T-cell (primary cell): ENCODE results near the gene SLC44A1. TPM values are rescaled to one million over a fixed set of nuclear protein-coding genes. Genes with fewer than 3 reads are reported as not detected.

Source experiments
- ATAC-seq, 4 experiments: fragments of 200-7000 bp in 3 of 4; fragments of 150-1000 bp in 1 of 4; cut with Tn5 transposase; replicated peaks in 1 of 4; 1 replicate in 3 of 4; 2 replicates in 1 of 4; pipeline ENCODE4 v1.10.0; 2021; ENCODE audit warnings: moderate library complexity in 3 of 4, mild to moderate bottlenecking in 2 of 4, moderate number of reproducible peaks in 1 of 4
- CTCF ChIA-PET, 2 donors: fragments of 300-600 bp; sonication (Branson Sonifier 250); formaldehyde crosslinking; loops; one replicate each; lab custom pipeline; 2022; ENCODE audit warnings: antibody characterized with exemption in 2 of 2; lab: Charles Lee
- POLR2A ChIA-PET, 2 donors: fragments of 300-600 bp; sonication (Branson Sonifier 250); formaldehyde crosslinking; loops; one replicate each; lab custom pipeline; 2022; ENCODE audit warnings: antibody characterized with exemption in 2 of 2; lab: Charles Lee
- DNase-seq, 35 experiments: peaks; one replicate each; pipeline versions ENCODE4 v3.0.0 to v3.0.0-alpha.2; 2013 to 2023
- H3K27ac ChIP-seq: one replicate; pipeline ENCODE4 v1.5.1; 2013; ENCODE audit warnings: low read length
- H3K27me3 ChIP-seq, 2 experiments: replicated peaks in 1 of 2; 1 replicate in 1 of 2; 2 replicates in 1 of 2; pipeline versions ENCODE4 v1.6.1 to v1.7.0; 2013; ENCODE audit warnings: low read length in 1 of 2, mixed read lengths in 1 of 2; ENCODE audit not compliant: control insufficient read depth in 2 of 2, insufficient read depth in 2 of 2; ENCODE audit errors: extremely low read depth in 1 of 2
- H3K36me3 ChIP-seq, 2 donors: 1 replicate in 1 of 2; 2 replicates in 1 of 2; pipeline versions ENCODE4 v1.6.1 to v1.7.0; 2013; ENCODE audit warnings: low read length in 1 of 2; ENCODE audit not compliant: control insufficient read depth in 2 of 2, insufficient read depth in 1 of 2; ENCODE audit errors: extremely low read depth in 1 of 2
- H3K4me1 ChIP-seq, 2 experiments: 1 replicate in 1 of 2; 2 replicates in 1 of 2; pipeline versions ENCODE4 v1.6.1 to v1.7.0; 2013; ENCODE audit warnings: low read length in 2 of 2, mixed read lengths in 1 of 2; ENCODE audit not compliant: insufficient read depth in 2 of 2, control insufficient read depth in 1 of 2; ENCODE audit errors: extremely low read depth in 1 of 2
- H3K4me3 ChIP-seq, 2 donors: 1 replicate in 1 of 2; 2 replicates in 1 of 2; pipeline versions ENCODE4 v1.5.1 to v1.7.0; 2013; ENCODE audit warnings: mild to moderate bottlenecking in 2 of 2, low read length in 1 of 2, moderate library complexity in 1 of 2; ENCODE audit not compliant: control insufficient read depth in 1 of 2; ENCODE audit errors: extremely low read depth in 1 of 2
- H3K9me3 ChIP-seq: 2 replicates; pipeline ENCODE4 v1.7.0; 2013
- H3K27ac Mint-ChIP-seq, 2 donors: one replicate each; pipeline ENCODE4 v1.8.0; 2020 to 2021; ENCODE audit warnings: mild to moderate bottlenecking in 2 of 2, mixed read lengths in 2 of 2
- H3K27me3 Mint-ChIP-seq, 2 donors: one replicate each; pipeline ENCODE4 v1.8.0; 2021 to 2022; ENCODE audit warnings: mixed read lengths in 2 of 2
- H3K36me3 Mint-ChIP-seq: one replicate; pipeline ENCODE4 v1.8.0; 2021; ENCODE audit warnings: mixed read lengths
- H3K4me1 Mint-ChIP-seq, 3 donors: one replicate each; pipeline ENCODE4 v1.8.0; 2020 to 2022; ENCODE audit warnings: mixed read lengths in 3 of 3, mild to moderate bottlenecking in 1 of 3
- H3K4me3 Mint-ChIP-seq, 3 donors: one replicate each; pipeline ENCODE4 v1.8.0; 2020 to 2022; ENCODE audit warnings: mild to moderate bottlenecking in 3 of 3, mixed read lengths in 3 of 3, moderate library complexity in 3 of 3
- H3K9me3 Mint-ChIP-seq, 3 donors: one replicate each; pipeline ENCODE4 v1.8.0; 2020 to 2022; ENCODE audit warnings: mixed read lengths in 3 of 3
- WGBS: methylation state at CpG from one replicate; pipeline ENCODE4 v1.1.5; 2013; ENCODE audit warnings: missing lambda C conversion rate; ENCODE audit not compliant: insufficient coverage; 5-methylcytosine and 5-hydroxymethylcytosine counted together
- total RNA-seq, 35 experiments: library from RNA in 6 of 35; stranded (reverse) in 6 of 35; fragments of 120-200 nt in 1 of 35; gene quantifications; one replicate each; pipeline versions ENCODE4 v1.2.1 to v1.2.4 and lab custom pipeline; 2013 to 2026

SLC44A1 gene
- total RNA-seq, result 10 to 100 TPM in 1 of 5 donors, 1 to 10 TPM in 4; 7.3 to 10.2 (median 9.4) TPM
- total RNA-seq (2013), result 9.8 TPM
- 5.6 to 59.0 (median 24.8) reads per million in 29 experiments for total RNA-seq (lab: John Stamatoyannopoulos, UW)

DNA sequence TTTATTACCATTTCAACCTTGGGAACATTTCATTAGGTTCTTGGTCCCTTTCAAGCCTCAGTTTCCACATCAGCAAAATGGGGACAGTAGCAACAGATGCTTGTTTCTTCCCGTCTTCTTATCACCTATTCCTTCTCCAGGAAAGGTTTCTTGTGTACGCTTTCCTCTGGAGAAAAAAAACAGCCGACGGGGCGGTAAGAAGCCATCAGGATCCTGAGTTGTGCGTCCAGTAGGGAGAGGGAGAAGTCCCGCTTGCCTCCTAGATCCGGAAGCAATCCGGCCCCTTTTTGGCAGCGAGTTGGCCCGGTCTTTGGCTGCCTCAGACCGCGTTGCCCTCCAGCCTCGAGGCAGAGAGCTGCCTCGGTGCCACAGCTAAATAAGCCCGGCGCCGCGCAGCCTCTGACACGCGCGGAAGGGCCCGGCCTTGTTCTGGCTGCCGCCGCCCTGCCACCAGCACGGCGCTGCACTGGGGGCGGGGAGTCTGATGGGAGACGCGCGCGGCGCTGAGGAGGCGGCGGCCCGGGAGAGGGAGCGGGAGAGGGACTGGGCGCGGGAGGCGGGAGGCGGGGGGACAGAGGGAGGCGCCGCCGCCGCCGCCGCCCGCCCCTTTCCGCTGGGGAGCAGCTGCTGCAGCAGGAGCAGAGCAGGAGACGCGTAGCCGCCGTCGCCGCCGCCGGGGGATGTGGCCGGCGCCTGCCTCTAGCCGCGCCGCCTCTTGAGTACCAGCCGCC lies at the start of gene SLC44A1:
SLC44A1 (plus strand) TSS at position 649 of the 731 bp plus-strand sequence. CDS start 218 bp downstream, outside the sequence.
- WGBS, result under 1% methylated on average over 58 of the region's 63 CpGs
- Histone ChIP-seq H3K36me3 (no peaks in the 10 kb centered on the region), H3K27ac (peak within 1 kb of the TSS; percentile 76), H3K4me1 (peaks cover 9 to 13% of the 10 kb centered on the region in 2 experiments), H3K4me3 (peak within 1 kb of the TSS; percentile 68 to 80), H3K9me3 (no peaks in the 10 kb centered on the region), H3K27me3 (peaks cover 0 to 4% of the 10 kb centered on the region in 2 experiments)
- no peaks in the 10 kb centered on the region for H3K36me3 Mint-ChIP-seq
- H3K27ac Mint-ChIP-seq, result peak within 1 kb of the TSS; percentile 88 to 90
- ATAC-seq, result peak; percentile 87 to 91 (median 89)
- ChIA-PET CTCF (interaction anchor here (0.5 to 1.5 kb wide), 11 partner anchors 9 to 383 kb away, joined by 3 to 6 read pairs (median 3); no protein-coding TSS in a partner anchor), POLR2A (interaction anchor here in 1 of 2 donors (1.1 kb wide), 1 partner anchor 164 kb away, joined by 4 read pairs; no protein-coding TSS in a partner anchor)
- DNase-seq, result peak; percentile 80 to 94 (median 85)
- peak within 1 kb of the TSS; percentile 85 to 95 (median 86) for H3K4me3 Mint-ChIP-seq
- H3K9me3 Mint-ChIP-seq, result no peaks in the 10 kb centered on the region
- peaks cover 25 to 48% (median 25%) of the 10 kb centered on the region in 3 donors for H3K4me1 Mint-ChIP-seq
- peaks cover 9 to 10% of the 10 kb centered on the region in 2 donors for H3K27me3 Mint-ChIP-seq

DNA sequence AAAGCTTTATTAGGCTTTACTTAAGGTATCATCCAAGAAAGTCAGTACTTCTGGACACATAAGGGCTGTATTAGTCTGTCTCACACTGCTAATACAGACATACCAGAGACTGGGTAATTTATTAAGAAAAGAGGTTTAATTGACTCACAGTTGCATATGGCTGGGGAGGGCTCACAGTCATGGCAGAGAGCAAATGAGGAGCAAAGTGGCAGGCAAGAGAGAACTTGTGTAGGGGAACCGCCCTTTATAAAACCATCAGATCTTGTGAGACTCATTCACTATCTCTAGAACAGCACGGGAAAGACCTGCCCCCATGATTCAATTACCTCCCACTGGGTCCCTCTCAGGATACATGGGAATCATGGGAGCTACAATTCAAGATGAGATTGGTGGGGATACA lies 49.2 kb upstream of the SLC44A1 start:
- H3K36me3 Mint-ChIP-seq, result no peaks in the 10 kb centered on the region
- H3K27ac Mint-ChIP-seq, result no peak overlapping the region
- Histone ChIP-seq H3K27me3 (peaks cover 0 to 9% of the 10 kb centered on the region in 2 experiments), H3K36me3 (no peaks in the 10 kb centered on the region), H3K4me1 (no peaks in the 10 kb centered on the region), H3K4me3 (no peak overlapping the region), H3K9me3 (no peaks in the 10 kb centered on the region), H3K27ac (no peak overlapping the region)
- WGBS, result no CpG with 5 or more reads among the region's 2 CpGs
- no peak for DNase-seq
- H3K4me3 Mint-ChIP-seq, result no peak overlapping the region
- POLR2A ChIA-PET, result no interaction called here
- H3K27me3 Mint-ChIP-seq, result peaks cover 7 to 8% of the 10 kb centered on the region in 2 donors
- ATAC-seq, result no peak
- no peaks in the 10 kb centered on the region for H3K4me1 Mint-ChIP-seq
- CTCF ChIA-PET, result no interaction called here
- no peaks in the 10 kb centered on the region for H3K9me3 Mint-ChIP-seq

DNA sequence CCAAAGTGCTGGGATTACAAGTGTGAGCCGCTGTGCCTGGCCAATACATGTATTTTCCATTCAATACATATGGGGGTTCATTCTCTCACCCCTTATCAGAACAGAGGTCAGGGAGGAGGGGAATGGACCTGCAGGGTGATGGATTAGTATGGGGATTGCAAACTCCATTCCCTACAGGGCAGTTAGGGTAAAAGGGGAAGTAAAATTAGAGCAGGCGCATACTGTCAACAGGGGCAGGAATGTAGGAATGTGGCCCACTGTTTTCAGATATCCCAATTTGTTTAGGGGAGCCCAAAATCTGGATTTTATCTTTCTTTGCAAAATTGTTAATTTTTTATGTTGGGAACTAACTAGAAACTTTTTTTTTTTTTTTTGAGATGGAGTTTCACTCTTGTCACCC lies 46.4 kb upstream of the SLC44A1 start:
- no peak for ATAC-seq

DNA sequence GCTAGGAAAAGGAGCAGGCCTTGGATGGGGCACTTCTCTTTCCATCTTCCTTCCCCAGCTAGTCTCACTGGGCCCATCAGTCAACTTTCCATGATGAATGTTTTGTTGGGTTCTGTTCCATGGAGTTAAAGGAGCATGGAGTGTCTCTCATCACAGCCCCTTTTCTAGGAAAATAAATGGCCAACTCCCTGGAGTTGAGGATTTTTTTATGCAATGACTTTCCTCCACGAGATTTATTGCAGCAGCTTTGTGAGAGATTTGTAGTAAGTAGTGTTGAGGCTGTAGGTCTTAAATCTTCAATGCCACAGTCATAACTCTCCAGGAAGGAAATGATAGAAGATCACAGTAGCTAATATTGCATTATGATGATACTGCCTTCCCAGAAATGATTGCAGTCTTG lies 45.6 kb upstream of the SLC44A1 start:
- no CpG with 5 or more reads among the region's 1 CpG for WGBS
- no peak for ATAC-seq

More for the DNA sequence above, 46.4 kb upstream of the SLC44A1 start:
- no CpG with 5 or more reads among the region's 2 CpGs for WGBS
- Histone ChIP-seq H3K9me3 (no peaks in the 10 kb centered on the region), H3K36me3 (no peaks in the 10 kb centered on the region), H3K4me1 (no peaks in the 10 kb centered on the region), H3K27me3 (peaks cover 0 to 3% of the 10 kb centered on the region in 2 experiments), H3K27ac (no peak overlapping the region), H3K4me3 (no peak overlapping the region)
- no peak overlapping the region for H3K4me3 Mint-ChIP-seq
- H3K9me3 Mint-ChIP-seq, result peaks cover 0 to 4% (median 0%) of the 10 kb centered on the region in 3 donors
- no peak overlapping the region for H3K27ac Mint-ChIP-seq
- ChIA-PET POLR2A (no interaction called here), CTCF (no interaction called here)
- H3K4me1 Mint-ChIP-seq, result no peaks in the 10 kb centered on the region
- peaks cover 6 to 7% of the 10 kb centered on the region in 2 donors for H3K27me3 Mint-ChIP-seq
- no peaks in the 10 kb centered on the region for H3K36me3 Mint-ChIP-seq
- DNase-seq, result no peak

DNA sequence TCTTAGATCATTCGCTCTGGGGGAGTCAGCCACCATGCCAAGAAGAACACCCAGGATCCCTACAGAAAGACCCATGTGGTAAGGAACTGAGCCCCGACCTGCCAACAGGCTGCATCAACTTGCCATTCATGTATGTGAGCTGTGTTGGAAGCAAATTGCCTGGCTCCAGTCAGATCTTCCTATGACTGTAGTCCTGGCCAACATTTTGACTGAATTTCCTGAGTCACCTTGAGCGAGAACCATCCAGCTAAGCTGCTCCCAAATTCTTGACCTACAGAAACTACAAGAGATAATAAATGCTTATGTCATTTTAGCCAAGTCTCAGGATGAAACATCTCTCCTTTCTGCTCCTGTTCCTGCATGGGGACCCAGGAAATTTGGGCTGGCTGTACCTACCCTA lies 40.0 kb upstream of the SLC44A1 start:
- H3K4me3 Mint-ChIP-seq, result no peak overlapping the region
- Histone ChIP-seq H3K27ac (no peak overlapping the region), H3K36me3 (no peaks in the 10 kb centered on the region), H3K4me3 (no peak overlapping the region), H3K27me3 (no peaks in the 10 kb centered on the region), H3K9me3 (no peaks in the 10 kb centered on the region), H3K4me1 (no peaks in the 10 kb centered on the region)
- POLR2A ChIA-PET, result no interaction called here
- H3K27me3 Mint-ChIP-seq, result no peaks in the 10 kb centered on the region
- H3K4me1 Mint-ChIP-seq, result no peaks in the 10 kb centered on the region
- WGBS, result 92% methylated on average over 2 of the region's 3 CpGs
- DNase-seq (no peak), ATAC-seq (no peak)
- CTCF ChIA-PET, result no interaction called here
- peaks cover 0 to 4% (median 0%) of the 10 kb centered on the region in 3 donors for H3K9me3 Mint-ChIP-seq
- no peaks in the 10 kb centered on the region for H3K36me3 Mint-ChIP-seq
- no peak overlapping the region for H3K27ac Mint-ChIP-seq

More for the DNA sequence above, 45.6 kb upstream of the SLC44A1 start:
- no peak for DNase-seq
- Histone ChIP-seq H3K36me3 (no peaks in the 10 kb centered on the region), H3K27ac (no peak overlapping the region), H3K9me3 (no peaks in the 10 kb centered on the region), H3K27me3 (peaks cover 0 to 3% of the 10 kb centered on the region in 2 experiments), H3K4me1 (no peaks in the 10 kb centered on the region), H3K4me3 (no peak overlapping the region)
- H3K27ac Mint-ChIP-seq, result no peak overlapping the region
- peaks cover 0 to 4% (median 0%) of the 10 kb centered on the region in 3 donors for H3K9me3 Mint-ChIP-seq
- peaks cover 3 to 6% of the 10 kb centered on the region in 2 donors for H3K27me3 Mint-ChIP-seq
- ChIA-PET CTCF (no interaction called here), POLR2A (no interaction called here)
- H3K4me1 Mint-ChIP-seq, result no peaks in the 10 kb centered on the region
- H3K36me3 Mint-ChIP-seq, result no peaks in the 10 kb centered on the region
- no peak overlapping the region for H3K4me3 Mint-ChIP-seq

DNA sequence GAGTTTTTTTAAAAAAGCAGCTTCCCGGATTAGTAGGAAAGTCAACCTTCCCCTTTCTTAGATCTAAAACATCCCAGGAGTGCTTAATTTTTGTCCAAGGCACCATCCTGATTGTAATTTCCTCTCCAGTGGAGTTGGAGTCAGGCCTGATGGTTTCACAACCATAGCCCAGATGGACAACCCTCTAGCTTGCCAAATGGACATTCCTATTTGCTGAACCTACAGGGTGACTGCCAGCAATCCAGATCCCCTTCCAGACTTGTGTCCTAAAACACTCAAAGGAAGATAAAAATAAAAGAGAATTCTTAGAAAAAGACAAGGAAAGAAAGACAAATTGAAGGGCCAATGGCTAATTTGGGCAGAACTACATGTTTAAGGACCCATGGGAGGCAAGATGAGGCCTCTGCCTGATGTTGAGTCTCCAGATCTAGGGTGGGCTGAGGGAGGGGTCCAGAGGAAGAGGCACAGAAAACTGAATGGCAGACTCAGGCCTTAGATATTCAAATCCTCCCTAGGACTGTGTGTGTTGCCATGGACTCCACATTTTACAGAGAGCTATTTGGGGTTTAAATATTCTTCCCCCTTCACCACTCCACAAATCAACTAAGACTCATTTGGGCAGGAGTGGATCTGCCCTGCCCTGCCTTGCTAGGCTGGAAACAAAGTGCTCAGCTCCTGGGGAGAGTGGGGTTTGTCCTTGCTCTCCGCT lies 38.5 kb upstream of the SLC44A1 start:
- peaks cover 0 to 4% (median 0%) of the 10 kb centered on the region in 3 donors for H3K9me3 Mint-ChIP-seq
- no peak overlapping the region for H3K4me3 Mint-ChIP-seq
- ATAC-seq (no peak), DNase-seq (no peak)
- Histone ChIP-seq H3K9me3 (no peaks in the 10 kb centered on the region), H3K27ac (no peak overlapping the region), H3K4me1 (no peaks in the 10 kb centered on the region), H3K4me3 (no peak overlapping the region), H3K27me3 (no peaks in the 10 kb centered on the region), H3K36me3 (no peaks in the 10 kb centered on the region)
- no peak overlapping the region for H3K27ac Mint-ChIP-seq
- POLR2A ChIA-PET, result interaction anchor here in 1 of 2 donors (0.7 kb wide), 1 partner anchor 9 kb away, joined by 3 read pairs; no protein-coding TSS in a partner anchor
- CTCF ChIA-PET, result interaction anchor here in 1 of 2 donors (0.7 kb wide), 1 partner anchor 13 kb away, joined by 3 read pairs; no protein-coding TSS in a partner anchor
- no peaks in the 10 kb centered on the region for H3K36me3 Mint-ChIP-seq
- H3K27me3 Mint-ChIP-seq, result no peaks in the 10 kb centered on the region
- 100% methylated on average over 1 of the region's 2 CpGs for WGBS
- H3K4me1 Mint-ChIP-seq, result no peaks in the 10 kb centered on the region
